ENCODE data around the gene PLTP.

The PLTP gene

GRCh38 chr20:45898285-45898684 lies 13.7 kb downstream of the PLTP start:
- no peak for DNase-seq (ENCODE audit: low spot score)

DNA sequence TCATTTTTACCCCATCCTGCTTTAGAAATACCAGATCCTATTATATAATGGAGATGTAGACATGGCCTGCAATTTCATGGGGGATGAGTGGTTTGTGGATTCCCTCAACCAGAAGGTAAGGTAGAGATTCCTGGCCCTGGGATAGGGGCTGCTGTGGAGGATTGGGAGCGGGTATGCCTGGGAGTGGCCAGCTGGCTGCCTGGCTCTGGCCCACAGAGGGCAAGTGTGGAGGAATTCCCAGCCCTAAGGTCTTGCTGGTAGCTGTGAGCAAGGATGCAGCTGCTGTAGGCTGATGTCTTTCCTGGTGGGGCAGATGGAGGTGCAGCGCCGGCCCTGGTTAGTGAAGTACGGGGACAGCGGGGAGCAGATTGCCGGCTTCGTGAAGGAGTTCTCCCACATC lies 14.3 kb downstream of the PLTP start:
- DNase-seq (ENCODE audit: low spot score), result no peak

DNA sequence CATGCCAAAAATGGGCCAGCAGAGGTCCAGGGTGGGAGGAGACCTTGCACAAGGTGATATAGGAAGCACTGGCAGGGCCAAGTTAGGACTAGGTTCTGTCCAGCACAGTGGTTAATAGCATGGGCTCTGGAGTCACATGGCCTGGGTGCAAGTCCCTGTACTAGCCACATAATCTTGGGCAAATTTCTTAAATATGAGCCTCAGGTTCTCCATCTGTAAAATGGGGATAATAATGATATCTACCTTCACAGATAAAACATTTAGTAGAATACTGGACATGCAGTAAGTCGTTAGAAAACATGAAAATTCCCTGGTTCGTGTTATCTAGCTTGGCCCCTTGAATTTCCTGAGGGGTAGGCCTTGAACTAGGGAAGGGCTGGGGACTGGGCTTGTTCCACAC lies 14.7 kb downstream of the PLTP start:
- no peak for DNase-seq (ENCODE audit: low spot score)

GRCh38 chr20:45896641-45897161 lies 15.3 kb downstream of the PLTP start:
- no peak for DNase-seq (ENCODE audit: low spot score)

GRCh38 chr20:45894797-45895196 lies 17.2 kb downstream of the PLTP start:
- no peak for DNase-seq (ENCODE audit: low spot score)

- DNase-seq (ENCODE audit: low spot score), result no peak
Observed at GRCh38 chr20:45893831-45894230, 18.1 kb downstream of the PLTP start.

GRCh38 chr20:45892828-45893500 lies 19.0 kb downstream of the PLTP start:
- DNase-seq (ENCODE audit: low spot score), result no peak

GRCh38 chr20:45892049-45892825 lies 19.7 kb downstream of the PLTP start:
- DNase-seq (ENCODE audit: low spot score), result no peak

- peak; percentile 91 for DNase-seq (ENCODE audit: low spot score)
Observed at GRCh38 chr20:45890985-45891983, 20.7 kb downstream of the PLTP start, which contains the start of the genes CTSA and NEURL2. Gene CTSA, plus strand, starts transcription at chr20:45891335. Its CDS starts 234 bp downstream, at chr20:45891569. Gene NEURL2, minus strand, starts transcription at chr20:45891208. Its CDS starts 217 bp downstream, at chr20:45890991.

DNA sequence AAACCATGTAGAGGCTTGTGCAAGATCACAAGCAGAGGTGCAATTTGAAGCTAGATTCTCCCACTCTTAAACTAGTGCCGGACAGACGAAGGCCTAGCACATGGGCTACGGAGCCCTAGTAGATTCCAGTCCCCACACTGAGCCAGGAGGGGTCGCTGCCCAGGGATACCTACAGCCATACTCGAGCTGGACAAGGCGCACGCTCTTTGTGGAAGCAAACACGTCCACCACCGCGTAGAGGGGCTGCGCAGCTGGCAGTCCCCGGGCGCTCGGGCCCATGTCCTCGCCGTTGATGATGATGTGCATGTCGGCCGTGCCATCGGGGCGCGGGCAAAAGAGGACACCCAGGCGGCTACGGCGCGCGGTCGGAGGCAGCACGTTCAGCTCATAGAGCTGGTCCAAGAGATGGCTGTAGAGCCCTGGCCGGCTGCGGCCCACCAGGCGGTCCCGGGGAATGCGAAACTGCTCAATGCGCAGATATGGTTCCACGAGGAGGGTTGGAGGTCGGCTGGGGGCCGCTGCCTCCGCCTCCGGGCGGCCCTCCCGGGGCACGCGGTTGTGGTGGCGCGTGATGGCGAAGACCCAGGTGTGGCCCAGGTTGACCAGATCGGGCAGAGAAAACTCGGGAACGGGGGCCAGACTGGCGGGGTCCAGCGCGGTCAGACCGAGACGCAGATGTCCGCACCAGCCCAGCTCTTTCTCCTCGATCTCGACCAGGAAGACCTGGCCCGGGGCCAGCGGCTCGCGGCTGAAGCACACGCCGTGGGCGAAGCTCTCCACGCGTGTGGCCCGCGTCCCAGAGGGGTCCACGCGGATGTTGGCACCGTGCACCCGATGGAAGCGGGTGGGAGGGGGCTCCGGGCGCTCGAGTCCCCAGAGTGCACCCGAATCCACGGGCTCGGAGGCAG lies 21.6 kb downstream of the PLTP start:
- peak; percentile 91 for DNase-seq (ENCODE audit: low spot score)

GRCh38 chr20:45888681-45889080 lies 23.3 kb downstream of the PLTP start:
- DNase-seq (ENCODE audit: low spot score), result no peak

- DNase-seq (ENCODE audit: low spot score), result no peak
Observed at GRCh38 chr20:45887346-45887715, 24.6 kb downstream of the PLTP start, which contains the start of gene SPATA25. Gene SPATA25, minus strand, starts transcription at chr20:45887622. Its CDS starts 32 bp downstream, at chr20:45887590.

DNA sequence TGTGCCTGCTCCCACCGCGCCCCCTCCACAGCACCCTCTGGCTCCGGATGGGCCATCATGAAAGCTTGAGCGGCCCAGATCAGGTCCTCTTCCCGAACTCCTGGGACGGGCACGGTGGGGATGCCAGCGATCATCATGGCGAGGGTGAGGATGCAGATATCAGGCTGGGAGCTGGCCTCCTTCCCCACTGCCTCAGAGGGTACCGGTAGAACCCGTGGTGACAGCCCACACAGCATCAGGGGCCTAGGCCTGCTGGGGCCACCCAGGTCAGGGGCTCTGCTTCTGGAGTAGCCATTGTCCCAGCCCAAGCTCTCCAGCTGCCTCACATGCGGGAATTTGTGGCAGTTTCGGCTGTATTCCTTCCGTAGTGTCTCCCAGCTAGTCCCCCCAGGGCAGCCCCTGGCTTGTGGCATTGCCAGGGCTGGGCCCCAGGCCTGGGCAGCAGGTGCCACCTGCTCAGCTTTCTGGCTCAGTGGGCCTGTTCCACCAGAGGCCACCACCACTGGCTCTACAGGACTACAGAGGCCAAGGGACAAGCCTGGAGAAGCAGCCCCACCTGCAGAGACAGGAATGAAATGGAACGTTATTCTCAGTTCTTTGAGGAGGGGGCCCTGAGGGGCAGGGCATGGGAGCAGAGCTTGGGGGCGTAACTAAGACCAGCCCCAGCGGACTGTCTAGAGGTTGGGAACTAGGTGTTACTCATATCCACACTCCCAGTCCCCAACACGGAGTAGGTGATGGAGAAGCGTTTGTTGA lies 25.2 kb downstream of the PLTP start:
- DNase-seq (ENCODE audit: low spot score), result no peak

- no peak for DNase-seq (ENCODE audit: low spot score)
Observed at GRCh38 chr20:45883100-45883469, 28.9 kb downstream of the PLTP start.

- DNase-seq (ENCODE audit: low spot score), result no peak
Observed at GRCh38 chr20:45882469-45883099, 29.4 kb downstream of the PLTP start.

- DNase-seq (ENCODE audit: low spot score), result peak; percentile 99
Observed at GRCh38 chr20:45880988-45881788, 30.8 kb downstream of the PLTP start, which contains the start of gene ZSWIM1. Gene ZSWIM1, plus strand, starts transcription at chr20:45881227. Its CDS starts 1,366 bp downstream, at chr20:45882593.

DNA sequence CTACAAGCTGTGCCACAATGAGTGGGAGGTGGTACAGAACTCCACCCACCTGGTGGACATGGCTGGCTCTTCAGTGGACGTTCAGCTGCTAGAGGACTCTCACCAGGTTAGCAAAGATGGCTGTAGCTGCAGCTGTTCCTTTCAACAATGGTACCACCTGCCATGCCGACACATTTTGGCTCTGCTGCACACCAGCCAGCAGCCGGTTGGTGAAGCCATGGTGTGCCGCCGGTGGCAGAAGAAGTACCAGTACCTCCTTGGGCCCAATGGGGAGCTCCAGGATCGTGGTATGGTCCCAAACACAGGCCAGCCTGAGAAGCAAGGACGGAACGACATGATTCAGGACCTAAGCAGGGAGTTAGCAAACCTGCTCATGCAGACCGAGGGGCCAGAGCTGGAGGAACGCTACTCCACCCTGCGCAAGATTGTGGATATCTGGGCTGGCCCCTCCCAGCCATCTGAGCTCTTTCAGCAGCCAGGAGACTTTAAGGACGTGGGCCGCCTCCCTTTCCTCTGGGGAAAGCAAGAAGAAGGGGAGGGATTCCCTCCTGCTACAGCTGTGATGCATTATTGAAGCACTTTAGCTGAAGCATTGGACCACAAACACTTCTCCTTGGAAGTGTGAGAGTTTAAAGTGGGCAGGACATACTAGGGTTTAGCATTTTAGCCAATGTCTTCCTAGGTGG lies 33.7 kb downstream of the PLTP start:
- DNase-seq (ENCODE audit: low spot score), result no peak

DNA sequence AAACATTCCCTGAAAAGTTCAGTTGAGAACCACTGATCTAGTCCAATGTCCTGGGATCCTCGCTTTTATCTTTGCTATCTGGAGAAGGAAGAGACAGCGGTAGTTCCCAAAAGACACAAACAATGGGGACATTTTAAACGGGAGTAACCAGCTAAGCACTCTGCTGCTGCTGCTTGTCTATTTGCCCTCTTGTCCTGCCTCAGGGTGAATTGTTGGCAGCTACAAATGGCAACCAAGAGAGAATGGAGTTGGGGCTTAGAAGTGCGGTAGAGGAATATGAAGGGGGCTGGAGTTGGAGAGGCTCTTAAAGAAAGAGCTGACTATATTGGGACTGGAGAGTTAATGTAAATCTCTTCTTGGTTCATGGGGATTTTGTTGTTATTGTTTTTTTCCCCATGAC lies 37.4 kb downstream of the PLTP start:
- DNase-seq (ENCODE audit: low spot score), result no peak
